Anterior cingulate cortex (tissue), 58 donors: ENCODE measurements around the gene DNM1L.
"Not testable (repeated sequence)": the region's sequence is repeated elsewhere in the genome, so short reads cannot be mapped to it uniquely, and the experiment has no call there.

Experiments
- DNase-seq, 58 donors: peaks; one replicate each; lab custom pipeline; 2025; lab: John Stamatoyannopoulos, UW

DNM1L gene

GRCh38 chr12:32695787-32696186, 16.7 kb downstream of the DNM1L start:
- no peak for DNase-seq

- no peak for DNase-seq
Measured at GRCh38 chr12:32697445-32697844, 18.3 kb downstream of the DNM1L start.

DNA sequence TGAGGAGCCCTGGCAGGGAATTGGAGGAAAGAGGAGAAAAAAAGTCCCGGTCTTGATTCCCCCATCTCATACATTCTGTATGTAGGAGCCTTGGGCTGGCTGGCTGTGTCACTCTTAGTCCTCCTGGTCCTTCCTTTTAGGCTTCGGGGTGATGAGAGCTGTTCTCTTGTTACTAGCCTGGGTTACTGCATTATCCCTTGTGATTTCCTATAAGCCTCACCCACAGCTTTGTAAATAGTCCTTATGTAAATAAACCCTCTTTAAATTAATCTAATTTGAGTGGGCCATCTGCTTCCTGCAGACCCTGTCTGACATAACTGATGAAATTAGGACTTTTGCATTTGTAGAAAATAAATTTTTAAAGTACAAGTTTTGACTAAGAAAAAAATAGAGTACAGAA, 19.2 kb downstream of the DNM1L start:
- DNase-seq, result no peak

GRCh38 chr12:32699437-32699836, 20.3 kb downstream of the DNM1L start:
- not testable (repeated sequence) for DNase-seq

DNA sequence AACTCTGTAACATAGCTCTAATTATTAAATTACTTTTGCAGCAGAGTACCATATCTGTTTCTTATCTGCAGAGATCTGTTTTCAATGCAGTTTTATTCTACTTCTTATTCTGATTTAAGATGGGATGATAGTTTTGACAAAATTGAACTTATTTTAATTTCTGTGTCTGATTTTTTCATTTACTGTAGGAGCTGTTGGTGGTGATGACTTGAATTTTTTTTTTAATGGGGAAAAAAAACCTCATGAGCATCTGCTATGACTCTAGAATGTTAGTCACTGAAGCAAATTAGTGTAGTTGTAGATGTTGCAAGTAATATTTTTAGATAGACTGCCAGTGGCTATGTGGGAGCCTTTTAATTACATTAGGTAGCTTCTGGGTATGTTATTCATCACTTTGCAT, 23.4 kb downstream of the DNM1L start:
- no peak for DNase-seq

DNA sequence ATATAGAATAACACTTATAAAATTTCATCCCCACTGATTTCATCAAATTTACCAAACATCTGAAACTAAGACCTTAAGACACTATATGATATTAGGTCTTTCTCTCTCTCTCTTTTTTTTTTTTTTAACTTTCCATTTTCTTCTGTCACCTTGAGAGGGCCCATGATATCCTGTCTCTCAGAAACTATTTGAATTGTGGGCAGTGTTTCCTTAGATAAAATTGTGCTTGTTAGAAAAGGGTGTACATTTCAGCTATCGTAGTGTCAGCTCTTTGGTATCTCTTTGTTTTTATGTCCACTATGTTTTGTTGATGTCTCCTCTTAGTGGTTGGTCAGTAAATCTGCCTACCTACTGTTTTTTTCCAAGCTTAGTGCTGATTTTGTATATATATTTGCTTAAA, 23.8 kb downstream of the DNM1L start:
- no peak for DNase-seq

- no peak for DNase-seq
Measured at GRCh38 chr12:32705783-32706182, 26.7 kb downstream of the DNM1L start.

DNA sequence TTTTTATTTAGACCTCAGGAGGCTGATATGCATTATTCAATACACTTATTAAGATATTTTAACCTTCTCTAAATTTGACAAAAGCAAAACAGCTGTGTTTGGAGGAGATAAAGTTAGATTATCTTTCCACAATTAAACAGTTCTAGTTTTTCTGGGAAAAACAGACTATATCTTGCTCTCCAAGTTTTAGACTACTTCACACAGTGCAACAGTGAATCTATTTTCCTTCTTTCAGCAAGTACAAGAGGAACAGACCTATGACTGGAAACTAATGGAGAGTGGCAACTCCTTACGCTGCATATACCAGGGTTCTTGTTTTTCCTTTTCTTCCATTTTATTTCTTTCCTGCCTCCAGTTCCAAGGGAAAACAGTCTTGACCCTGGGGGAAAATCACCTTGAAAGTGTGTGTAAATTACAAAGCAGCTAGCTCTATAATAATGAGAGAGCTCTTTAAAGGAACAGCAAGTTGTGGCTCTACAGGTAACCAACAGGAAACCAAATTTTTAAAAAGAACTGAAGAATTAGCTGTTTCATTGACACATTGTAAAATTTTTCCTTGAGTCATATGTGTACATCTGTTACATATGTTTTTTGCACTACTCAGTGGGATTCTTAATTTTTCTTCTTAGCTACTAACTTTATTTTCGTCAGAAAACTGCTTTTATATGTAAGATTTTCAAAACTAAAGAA, 27.4 kb downstream of the DNM1L start:
- DNase-seq, result no peak

DNA sequence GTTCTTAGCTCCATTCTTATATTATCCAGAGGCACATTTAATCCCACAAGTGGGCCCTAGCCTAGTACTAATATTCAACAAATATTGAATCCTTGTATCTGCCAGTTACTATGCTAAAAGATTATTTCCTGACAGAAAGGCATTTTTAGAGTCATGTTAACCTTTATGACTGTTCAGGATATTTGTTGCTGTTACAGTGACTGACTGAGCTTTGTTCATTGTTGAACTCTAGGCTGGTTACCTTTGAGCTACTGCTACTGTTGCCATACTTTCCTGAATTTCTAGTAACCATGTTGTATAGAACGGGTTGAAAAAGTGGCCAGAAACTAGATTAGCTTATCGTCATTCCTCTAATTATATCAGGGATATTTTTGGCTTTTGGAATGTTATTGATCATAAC, 29.8 kb downstream of the DNM1L start:
- DNase-seq, result no peak

GRCh38 chr12:32714772-32715171, 35.7 kb downstream of the DNM1L start:
- DNase-seq, result no peak

DNA sequence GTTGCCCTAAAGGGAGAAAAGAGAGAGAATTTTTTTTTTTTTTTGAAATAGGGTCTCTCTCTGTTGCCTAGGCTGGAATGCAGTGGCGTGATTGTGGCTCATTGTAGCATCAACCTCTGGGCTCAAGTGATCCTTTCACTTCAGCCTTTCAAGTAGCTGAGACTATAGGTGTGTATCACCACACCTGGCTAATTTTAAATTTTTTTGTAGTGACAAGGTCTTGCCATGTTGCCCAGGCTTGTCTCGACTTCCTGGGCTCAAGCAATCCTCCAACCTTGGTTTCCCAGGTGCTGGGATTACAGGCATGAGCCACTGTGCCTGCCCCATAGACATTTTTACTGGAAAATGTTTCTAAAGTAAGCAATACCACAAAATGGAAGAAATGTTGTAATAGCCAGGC, 39.8 kb downstream of the DNM1L start:
- DNase-seq, result no peak

DNA sequence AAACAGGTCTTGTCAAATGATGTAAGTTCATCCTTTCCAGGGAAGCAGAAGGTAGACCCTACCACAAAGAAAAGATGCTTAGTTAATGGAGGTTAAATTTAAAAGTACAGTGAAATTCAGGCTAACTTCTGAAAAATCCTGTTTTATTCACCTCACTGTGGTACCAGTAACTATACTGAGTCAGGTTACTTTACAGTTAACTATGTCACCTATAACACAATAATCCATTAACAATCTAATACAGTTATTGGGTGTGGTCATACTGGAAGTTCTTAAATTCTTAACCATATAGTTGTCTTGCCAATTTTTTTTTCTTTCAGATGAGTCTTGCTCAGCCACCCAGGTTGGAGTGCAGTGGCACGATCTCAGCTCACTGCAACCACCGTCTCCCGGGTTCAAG, 46.2 kb downstream of the DNM1L start:
- DNase-seq, result not testable (repeated sequence)

- no peak for DNase-seq
Measured at GRCh38 chr12:32726286-32726685, 47.2 kb downstream of the DNM1L start.

GRCh38 chr12:32727237-32727636, 48.1 kb downstream of the DNM1L start:
- no peak for DNase-seq

- DNase-seq, result no peak
Measured at GRCh38 chr12:32734952-32735351, 55.9 kb downstream of the DNM1L start.

- no peak for DNase-seq
Measured at GRCh38 chr12:32736445-32736844, 57.3 kb downstream of the DNM1L start.

GRCh38 chr12:32737715-32738114, 58.6 kb downstream of the DNM1L start:
- DNase-seq, result peak in 4 of 58 donors; percentile 5 to 10 (median 8)

- DNase-seq, result no peak
Measured at GRCh38 chr12:32739279-32739678, 60.2 kb downstream of the DNM1L start.

- DNase-seq, result no peak
Measured at GRCh38 chr12:32742133-32742532, 63.0 kb downstream of the DNM1L start.

DNA sequence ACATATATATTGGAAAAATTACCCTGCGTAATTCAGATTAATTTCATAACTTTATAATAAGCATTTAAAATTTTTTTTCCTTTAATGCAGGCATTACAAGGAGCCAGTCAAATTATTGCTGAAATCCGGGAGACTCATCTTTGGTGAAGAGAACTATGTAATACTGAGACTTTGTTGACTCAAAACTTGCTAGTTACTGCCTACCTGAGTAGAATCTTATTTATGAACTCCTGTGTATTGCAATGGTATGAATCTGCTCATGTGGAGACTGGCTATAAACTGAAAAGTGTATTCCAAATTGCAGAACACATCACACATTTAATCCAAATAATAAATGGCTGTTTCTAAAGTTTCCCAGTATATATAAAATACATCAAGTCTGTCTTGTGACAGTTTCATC, 64.2 kb downstream of the DNM1L start:
- DNase-seq, result no peak

DNA sequence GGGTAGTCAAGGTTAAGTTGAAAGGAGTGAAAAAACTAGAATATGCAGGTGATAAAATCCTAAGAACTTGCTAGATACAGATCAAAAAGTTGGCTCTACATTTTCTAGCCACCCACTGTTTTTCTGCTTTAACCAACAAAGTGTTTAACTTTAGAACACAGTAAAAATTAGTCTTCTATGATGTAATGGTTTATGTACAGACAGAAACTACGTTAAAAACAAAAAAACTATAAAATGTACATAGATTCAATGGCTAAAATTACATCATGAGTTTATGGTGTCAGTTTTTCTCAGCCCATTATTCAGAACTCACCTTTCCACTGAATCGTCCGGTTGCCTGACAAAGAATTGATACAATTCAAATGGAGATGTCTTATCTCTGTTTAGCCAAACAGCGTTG, 74.5 kb downstream of the DNM1L start:
- no peak for DNase-seq

GRCh38 chr12:32754111-32754510, 75.0 kb downstream of the DNM1L start:
- DNase-seq, result no peak
